Parathyroid adenoma (tissue), 2 donors: ENCODE measurements around the gene SIK3.

Experiments used
- H2AFZ ChIP-seq: fragments of 300-600 bp; sonication (generic); one replicate; pipeline ENCODE4 v1.7.0; 2017; ENCODE audit warnings: antibody characterized with exemption, mild to moderate bottlenecking
- H3K27ac ChIP-seq: fragments of 300-600 bp; sonication (generic); one replicate; pipeline ENCODE4 v1.7.0; 2017
- H3K27me3 ChIP-seq: fragments of 300-600 bp; sonication (generic); one replicate; pipeline ENCODE4 v1.7.0; 2017; ENCODE audit warnings: low read length; ENCODE audit not compliant: control insufficient read depth, insufficient read depth
- H3K36me3 ChIP-seq: fragments of 300-600 bp; sonication (generic); one replicate; pipeline ENCODE4 v1.7.0; 2017; ENCODE audit warnings: low read length; ENCODE audit not compliant: control insufficient read depth, insufficient read depth
- H3K4me1 ChIP-seq: fragments of 300-600 bp; sonication (generic); one replicate; pipeline ENCODE4 v1.7.0; 2017; ENCODE audit warnings: control low read depth
- H3K4me2 ChIP-seq: fragments of 300-600 bp; sonication (generic); one replicate; pipeline ENCODE4 v1.7.0; 2017; ENCODE audit warnings: low read length
- H3K4me3 ChIP-seq: fragments of 300-600 bp; sonication (generic); one replicate; pipeline ENCODE4 v1.7.0; 2017; ENCODE audit warnings: low read depth, low read length
- H3K79me2 ChIP-seq: fragments of 300-600 bp; sonication (generic); one replicate; pipeline ENCODE4 v1.7.0; 2017; ENCODE audit warnings: control low read depth
- H3K9ac ChIP-seq: fragments of 300-600 bp; sonication (generic); one replicate; pipeline ENCODE4 v1.7.0; 2017; ENCODE audit warnings: mild to moderate bottlenecking
- H3K9me3 ChIP-seq: fragments of 300-600 bp; sonication (generic); one replicate; pipeline ENCODE4 v1.7.0; 2017; ENCODE audit warnings: low read length; ENCODE audit not compliant: control insufficient read depth
- TF ChIP-seq, protein P1 (sequence below): fragments of 300-600 bp; sonication (generic); IDR thresholded peaks from one replicate; pipeline ENCODE4 v1.7.0; 2017; ENCODE audit warnings: antibody characterized with exemption, mild to moderate bottlenecking
- donor health status: primary hyperparathyroidism.

The SIK3 gene

DNA sequence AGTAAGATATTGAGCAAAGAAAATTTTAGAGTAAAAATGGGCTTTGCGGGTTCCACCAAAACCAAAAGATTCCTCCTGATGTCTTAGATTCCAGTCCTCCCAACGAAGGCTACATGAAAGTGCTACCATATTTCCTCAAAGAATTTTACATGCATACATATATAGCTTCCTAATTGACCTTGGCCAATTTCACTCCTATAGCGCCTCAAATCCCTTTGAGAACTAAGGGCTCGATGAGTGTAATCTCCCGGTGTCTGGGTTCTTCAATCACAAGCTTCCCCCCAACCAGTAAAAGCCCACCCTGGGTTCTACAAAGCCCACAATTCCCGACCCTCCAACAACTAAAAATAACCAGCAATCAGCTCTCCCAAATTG lies 1.2 kb downstream of the SIK3 start:
- TF ChIP-seq, protein P1, sequence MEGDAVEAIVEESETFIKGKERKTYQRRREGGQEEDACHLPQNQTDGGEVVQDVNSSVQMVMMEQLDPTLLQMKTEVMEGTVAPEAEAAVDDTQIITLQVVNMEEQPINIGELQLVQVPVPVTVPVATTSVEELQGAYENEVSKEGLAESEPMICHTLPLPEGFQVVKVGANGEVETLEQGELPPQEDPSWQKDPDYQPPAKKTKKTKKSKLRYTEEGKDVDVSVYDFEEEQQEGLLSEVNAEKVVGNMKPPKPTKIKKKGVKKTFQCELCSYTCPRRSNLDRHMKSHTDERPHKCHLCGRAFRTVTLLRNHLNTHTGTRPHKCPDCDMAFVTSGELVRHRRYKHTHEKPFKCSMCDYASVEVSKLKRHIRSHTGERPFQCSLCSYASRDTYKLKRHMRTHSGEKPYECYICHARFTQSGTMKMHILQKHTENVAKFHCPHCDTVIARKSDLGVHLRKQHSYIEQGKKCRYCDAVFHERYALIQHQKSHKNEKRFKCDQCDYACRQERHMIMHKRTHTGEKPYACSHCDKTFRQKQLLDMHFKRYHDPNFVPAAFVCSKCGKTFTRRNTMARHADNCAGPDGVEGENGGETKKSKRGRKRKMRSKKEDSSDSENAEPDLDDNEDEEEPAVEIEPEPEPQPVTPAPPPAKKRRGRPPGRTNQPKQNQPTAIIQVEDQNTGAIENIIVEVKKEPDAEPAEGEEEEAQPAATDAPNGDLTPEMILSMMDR: no peak
- peak overlapping the region; percentile 81 for H3K27ac ChIP-seq
- no peaks in the 10 kb centered on the region for H3K36me3 ChIP-seq
- no peak overlapping the region for H3K9ac ChIP-seq
- H3K27me3 ChIP-seq: no peaks in the 10 kb centered on the region
- H3K79me2 ChIP-seq: peaks cover 13% of the 10 kb centered on the region
- H3K4me3 ChIP-seq: peak overlapping the region; percentile 65
- peak overlapping the region; percentile 74 for H2AFZ ChIP-seq
- H3K9me3 ChIP-seq: no peaks in the 10 kb centered on the region
- peak overlapping the region; percentile 81 for H3K4me2 ChIP-seq
- H3K4me1 ChIP-seq: peaks cover 10% of the 10 kb centered on the region

DNA sequence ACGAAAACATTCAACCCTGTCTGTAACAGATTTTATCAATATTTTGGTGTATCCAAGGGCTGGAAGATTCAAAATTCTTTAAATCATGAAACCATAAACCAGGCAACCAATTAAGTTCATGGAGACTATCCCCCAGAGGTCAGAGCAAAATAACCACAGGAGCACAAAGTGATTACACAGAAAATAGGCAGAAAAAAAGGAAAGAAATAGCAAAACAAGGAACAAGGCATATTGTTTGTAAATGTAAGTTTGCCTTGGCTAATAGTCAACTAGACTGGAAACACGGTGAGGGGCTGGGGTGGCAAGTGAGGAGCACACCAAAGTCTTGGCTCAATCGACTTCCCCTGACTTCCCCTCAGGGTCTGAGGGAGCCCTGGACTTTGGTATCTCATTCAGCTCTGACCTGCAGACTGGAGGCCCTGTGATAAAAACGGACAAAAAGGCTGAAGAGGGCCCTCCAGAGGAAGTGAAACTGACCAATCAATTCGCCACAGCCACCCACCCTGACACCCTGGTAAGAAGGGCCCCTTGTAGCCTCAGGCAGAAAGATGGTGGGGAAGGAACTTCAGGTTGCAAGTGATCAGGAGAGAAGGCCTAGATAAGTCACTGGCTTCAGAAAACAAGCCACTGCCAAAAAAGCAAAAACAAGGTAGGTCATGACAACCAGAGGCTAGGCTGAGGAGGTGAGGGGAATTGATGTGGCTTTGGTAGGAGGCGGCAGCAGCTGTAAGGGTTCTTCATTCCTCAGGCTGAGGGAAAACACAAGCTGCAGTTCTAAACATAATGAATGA lies 1.8 kb downstream of the SIK3 start:
- Histone ChIP-seq H3K36me3 (no peaks in the 10 kb centered on the region), H3K27ac (peak overlapping the region; percentile 81), H3K79me2 (peaks cover 19% of the 10 kb centered on the region), H2AFZ (no peak overlapping the region), H3K27me3 (no peaks in the 10 kb centered on the region), H3K4me3 (peak overlapping the region; percentile 29), H3K4me2 (peak overlapping the region; percentile 81), H3K9me3 (no peaks in the 10 kb centered on the region), H3K9ac (no peak overlapping the region), H3K4me1 (peaks cover 10% of the 10 kb centered on the region)
- TF ChIP-seq, protein P1: no peak

DNA sequence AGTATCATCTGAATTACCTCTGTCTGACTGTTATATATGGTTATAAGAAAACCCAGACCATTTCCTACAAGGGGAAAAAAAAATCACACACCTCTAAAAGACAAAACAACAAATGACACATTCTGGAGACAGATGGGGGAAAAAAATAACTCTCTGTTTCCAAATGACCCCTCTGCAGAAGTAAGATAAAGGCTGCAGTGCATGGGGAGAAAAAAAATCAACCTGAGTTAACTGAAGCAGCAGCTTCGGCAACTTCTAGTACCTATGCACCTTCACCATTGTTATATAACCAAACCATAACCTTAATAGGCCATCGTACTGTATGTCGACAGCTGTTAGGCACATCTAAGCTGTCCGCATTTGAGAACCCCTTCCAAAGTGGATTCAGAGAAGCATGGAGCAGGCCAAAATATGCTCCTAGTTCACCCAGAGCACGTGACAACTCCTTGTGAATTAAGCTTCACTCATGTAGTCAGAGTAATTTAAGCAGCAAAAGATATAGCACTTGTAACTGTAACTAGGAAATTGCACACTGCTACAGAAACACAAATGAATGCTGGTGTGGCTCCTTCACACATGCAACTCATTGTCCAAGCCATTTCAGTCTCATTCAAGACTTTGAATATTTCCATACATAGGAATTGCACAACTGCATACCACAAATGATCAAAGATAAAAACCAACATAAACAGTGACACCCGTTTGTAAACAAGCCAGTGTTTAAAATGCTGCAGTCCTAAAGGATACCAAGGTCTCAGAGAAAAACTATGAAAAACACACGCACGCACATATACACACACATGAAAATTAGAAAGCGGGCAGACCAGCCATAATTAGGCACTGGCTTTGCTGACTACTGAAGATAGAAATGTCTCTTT lies 2.7 kb downstream of the SIK3 start:
- Histone ChIP-seq H3K9me3 (no peaks in the 10 kb centered on the region), H3K4me2 (peak overlapping the region; percentile 81), H3K4me3 (peak overlapping the region; percentile 29), H2AFZ (no peak overlapping the region), H3K79me2 (peaks cover 24% of the 10 kb centered on the region), H3K4me1 (peaks cover 10% of the 10 kb centered on the region), H3K27me3 (no peaks in the 10 kb centered on the region), H3K36me3 (no peaks in the 10 kb centered on the region), H3K27ac (peak overlapping the region; percentile 81), H3K9ac (no peak overlapping the region)
- TF ChIP-seq, protein P1: no peak

DNA sequence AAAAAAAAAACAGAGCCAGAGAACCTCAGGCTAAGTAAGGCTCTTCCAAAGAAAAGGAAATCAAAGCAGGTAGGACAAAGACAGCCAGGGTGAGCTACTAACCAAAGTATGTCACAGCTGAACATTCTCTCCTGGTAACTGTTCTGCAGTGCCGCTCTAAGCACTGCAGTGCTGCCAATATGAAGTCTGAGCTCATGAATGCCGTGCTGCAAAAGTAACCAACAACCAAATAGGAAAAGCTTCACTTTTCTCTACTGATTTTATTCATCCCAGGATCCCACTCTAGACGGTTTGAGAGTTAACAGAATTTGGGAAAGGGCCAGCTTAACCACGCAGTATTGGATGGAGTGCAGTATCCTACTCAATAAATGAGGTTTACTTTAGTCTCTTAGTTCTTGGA lies 3.5 kb downstream of the SIK3 start:
- no peak overlapping the region for H2AFZ ChIP-seq
- H3K9ac ChIP-seq: no peak overlapping the region
- peak overlapping the region; percentile 35 for H3K4me2 ChIP-seq
- H3K79me2 ChIP-seq: peaks cover 31% of the 10 kb centered on the region
- H3K27me3 ChIP-seq: no peaks in the 10 kb centered on the region
- TF ChIP-seq, protein P1: no peak
- H3K36me3 ChIP-seq: no peaks in the 10 kb centered on the region
- no peaks in the 10 kb centered on the region for H3K9me3 ChIP-seq
- H3K4me3 ChIP-seq: no peak overlapping the region
- peaks cover 10% of the 10 kb centered on the region for H3K4me1 ChIP-seq
- H3K27ac ChIP-seq: no peak overlapping the region
